G401 (cell line): Measurements from ENCODE around the gene SVIL. TPM values are rescaled to one million over a fixed set of nuclear protein-coding genes. Genes with fewer than 3 reads are reported as not detected.

Experiments used
- DNase-seq: peaks from one replicate; pipeline ENCODE4 v3.0.0-alpha.2; 2015; ENCODE audit warnings: low spot score
- in situ Hi-C: cut with HindIII; loops from 2 replicates; pipeline ENCODE4 v1.10.0; 2016; ENCODE audit warnings: low sequenced_read_pairs, mixed read lengths
- total RNA-seq: library from RNA; depleted of rRNA; stranded (reverse); fragments of >200 nt; shearing (Covaris generic); gene quantifications from 2 replicates; pipeline ENCODE4 v1.2.3, GENCODE V29; 2014

SVIL gene
- total RNA-seq, 1 experiment from 2014 or later: 36.3 TPM

DNA sequence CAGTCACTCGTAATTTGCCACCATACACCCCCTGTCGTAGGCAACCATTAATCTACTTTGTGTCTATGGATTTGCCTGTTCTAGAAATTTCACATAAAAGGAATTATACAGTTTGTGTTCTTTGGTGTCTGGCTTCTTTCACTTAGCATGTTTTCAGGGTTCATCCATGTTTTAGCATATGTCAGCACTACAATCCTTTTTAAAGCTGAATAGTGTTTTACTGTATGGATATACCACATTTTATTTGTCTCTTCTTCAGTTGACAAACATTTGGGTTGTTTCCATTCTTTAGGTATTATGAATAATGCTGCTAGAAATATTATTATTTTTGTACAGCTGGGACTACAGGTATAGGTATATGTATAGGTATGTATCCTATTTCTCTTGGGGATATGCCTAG, 17.4 kb upstream of the SVIL start:
- DNase-seq: no peak
- in situ Hi-C loops: no loop called here

DNA sequence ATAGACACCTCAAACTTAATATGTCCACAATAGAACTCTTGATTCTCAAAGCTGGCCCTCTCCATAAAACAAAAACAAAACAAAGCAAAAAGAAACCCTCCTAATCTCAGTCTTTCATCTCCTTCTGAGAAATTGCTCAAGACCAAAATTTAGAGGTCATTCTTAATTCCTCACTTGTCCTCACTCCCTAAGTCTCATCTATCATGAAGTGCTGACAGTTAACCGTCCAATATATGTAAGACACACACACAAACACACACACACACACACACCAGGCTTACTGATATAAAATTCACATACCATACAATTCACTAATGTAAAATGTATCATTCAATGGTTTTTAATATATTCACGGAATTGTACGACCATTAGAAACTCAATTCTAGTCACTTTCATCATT, 17.0 kb upstream of the SVIL start:
- in situ Hi-C loops: no loop called here
- no peak for DNase-seq

DNA sequence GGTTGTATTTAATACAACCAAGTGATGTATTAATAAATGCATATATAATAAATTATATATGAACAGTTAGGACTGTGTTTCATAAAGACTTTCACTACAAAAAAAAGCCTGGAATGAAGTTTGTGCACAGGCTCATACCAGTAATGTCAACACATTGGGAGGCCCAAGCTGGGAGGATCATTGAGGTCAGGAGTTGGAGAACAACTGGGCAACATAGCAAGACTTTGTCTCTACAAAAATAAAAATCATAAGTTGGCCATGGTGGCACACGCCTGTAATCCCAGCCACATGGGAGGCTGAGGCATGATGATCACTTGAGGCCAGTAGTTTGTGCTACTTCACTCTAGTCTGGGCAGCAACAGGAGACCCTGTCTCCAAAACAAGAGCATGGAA, 15.8 kb upstream of the SVIL start:
- in situ Hi-C loops: no loop called here
- no peak for DNase-seq

DNA sequence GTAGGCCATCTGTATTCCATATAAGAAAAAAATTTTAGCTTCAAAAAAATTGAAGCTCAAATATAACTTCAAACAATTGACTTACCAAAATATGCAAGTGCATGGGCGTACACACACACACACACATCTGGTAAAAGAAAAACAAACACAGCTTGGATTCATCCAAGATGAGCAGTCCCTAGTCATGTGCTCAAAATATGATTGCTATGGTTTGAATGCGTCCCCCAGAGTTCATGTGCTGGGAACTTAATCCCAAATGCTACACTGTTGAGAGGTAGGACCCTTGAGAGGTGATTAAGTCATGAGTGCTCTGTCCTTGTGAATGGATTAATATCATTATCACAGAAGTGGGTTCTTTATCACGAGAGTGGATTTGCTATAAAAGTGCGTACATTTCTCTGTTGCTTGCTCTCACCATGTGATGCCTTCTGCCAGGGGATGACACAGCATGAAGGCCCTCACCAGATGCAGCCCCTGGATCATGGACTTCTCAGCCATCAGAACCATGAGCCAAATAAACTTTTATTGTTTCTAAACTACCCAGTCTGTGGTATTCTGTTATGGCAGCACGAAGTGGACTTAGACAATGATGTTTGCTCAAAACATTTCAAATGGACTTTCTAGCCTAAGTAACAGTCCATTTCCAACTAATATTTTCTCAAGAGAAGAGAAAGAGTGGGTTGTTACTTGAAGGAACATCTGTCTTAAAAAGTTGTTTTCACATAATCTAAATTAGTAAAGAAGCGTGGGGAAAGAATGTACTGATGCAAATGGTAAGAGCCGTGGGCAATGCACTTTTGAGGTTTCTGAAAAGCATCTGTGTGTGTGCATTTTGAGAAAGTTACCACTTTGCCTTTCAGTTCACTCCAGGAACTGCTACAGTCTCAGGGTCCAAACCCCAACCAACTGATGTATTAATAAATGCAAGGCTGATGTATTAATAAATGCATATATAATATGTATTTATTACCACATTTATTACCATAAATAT, 15.1 kb upstream of the SVIL start:
- in situ Hi-C loops: no loop called here

GRCh38 chr10:29648983-29649268, 14.2 kb upstream of the SVIL start:
- in situ Hi-C loops: no loop called here
- DNase-seq: no peak

More for the DNA sequence above, 15.1 kb upstream of the SVIL start:
- DNase-seq: no peak

- no peak for DNase-seq
Observed at GRCh38 chr10:29648114-29648982, 13.6 kb upstream of the SVIL start.

GRCh38 chr10:29647478-29647877, 12.7 kb upstream of the SVIL start:
- in situ Hi-C loops: no loop called here
- DNase-seq: no peak

More at GRCh38 chr10:29648114-29648982, 13.6 kb upstream of the SVIL start:
- in situ Hi-C loops: no loop called here

GRCh38 chr10:29646960-29647461, 12.2 kb upstream of the SVIL start:
- no peak for DNase-seq
- in situ Hi-C loops: no loop called here

- no peak for DNase-seq
- in situ Hi-C loops: no loop called here
Observed at GRCh38 chr10:29646238-29646902, 11.6 kb upstream of the SVIL start.

- in situ Hi-C loops: no loop called here
- no peak for DNase-seq
Observed at GRCh38 chr10:29643771-29644501, 9.2 kb upstream of the SVIL start.

DNA sequence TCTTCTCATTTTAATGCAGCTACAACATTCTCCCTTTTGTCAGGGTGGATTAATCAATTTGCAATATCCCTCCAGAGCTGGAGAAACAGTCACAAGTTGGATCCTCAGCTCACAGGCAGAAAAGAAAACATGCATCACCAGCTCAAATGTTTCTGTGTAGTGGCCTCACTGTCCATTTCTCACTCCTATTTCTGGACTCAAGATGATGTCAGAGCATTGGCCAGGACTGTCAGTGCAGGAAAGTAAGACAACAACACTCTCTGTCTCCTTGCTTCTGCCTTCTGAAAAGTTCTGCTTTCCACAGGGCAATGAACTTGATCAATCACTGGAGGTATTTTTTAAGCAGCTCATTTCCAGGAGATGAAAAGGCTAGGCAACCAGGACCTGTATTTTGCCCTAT, 8.2 kb upstream of the SVIL start:
- DNase-seq: no peak
- in situ Hi-C loops: no loop called here

DNA sequence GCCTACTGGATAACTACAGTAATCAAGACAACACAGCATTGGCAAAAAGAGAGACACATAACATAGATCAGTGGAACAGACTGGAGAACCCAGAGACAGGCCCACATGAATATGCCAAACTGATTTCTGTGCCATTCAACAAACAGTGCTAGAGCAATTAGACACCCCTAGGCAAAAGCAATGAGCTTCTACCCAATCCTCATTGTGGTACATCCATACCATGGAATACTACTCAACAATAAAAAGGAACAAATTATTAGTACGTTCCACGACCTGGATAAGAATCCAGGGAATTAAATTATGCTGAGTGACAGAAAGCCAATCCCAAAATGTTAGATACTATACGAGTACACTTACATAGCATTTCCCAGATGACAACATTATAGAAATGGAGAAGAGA, 2.8 kb upstream of the SVIL start:
- DNase-seq: no peak
- in situ Hi-C loops: no loop called here

- in situ Hi-C loops: no loop called here
- DNase-seq: no peak
Observed at GRCh38 chr10:29636178-29636577, 1.4 kb upstream of the SVIL start.

- in situ Hi-C loops: no loop called here
- DNase-seq: no peak
Observed at GRCh38 chr10:29635711-29636144, 957 bp upstream of the SVIL start.

GRCh38 chr10:29634105-29634504, 666 bp downstream of the SVIL start:
- in situ Hi-C loops: no loop called here
- DNase-seq: no peak

DNA sequence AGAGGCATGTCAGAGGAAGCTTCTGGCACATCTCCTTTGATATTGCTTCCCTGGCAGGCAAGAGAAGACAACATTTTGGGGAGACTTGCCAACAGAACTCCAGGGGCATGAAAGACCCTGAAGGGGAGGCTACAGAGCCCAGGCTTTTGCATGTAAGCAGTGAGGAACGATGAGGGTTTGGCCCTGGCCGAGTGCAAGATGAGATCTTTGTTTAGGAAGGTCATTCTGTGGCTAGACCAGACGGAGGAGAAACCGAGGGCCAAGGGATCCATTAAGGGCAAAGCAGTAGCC, 3.8 kb downstream of the SVIL start:
- DNase-seq: no peak
- in situ Hi-C loops: no loop called here

DNA sequence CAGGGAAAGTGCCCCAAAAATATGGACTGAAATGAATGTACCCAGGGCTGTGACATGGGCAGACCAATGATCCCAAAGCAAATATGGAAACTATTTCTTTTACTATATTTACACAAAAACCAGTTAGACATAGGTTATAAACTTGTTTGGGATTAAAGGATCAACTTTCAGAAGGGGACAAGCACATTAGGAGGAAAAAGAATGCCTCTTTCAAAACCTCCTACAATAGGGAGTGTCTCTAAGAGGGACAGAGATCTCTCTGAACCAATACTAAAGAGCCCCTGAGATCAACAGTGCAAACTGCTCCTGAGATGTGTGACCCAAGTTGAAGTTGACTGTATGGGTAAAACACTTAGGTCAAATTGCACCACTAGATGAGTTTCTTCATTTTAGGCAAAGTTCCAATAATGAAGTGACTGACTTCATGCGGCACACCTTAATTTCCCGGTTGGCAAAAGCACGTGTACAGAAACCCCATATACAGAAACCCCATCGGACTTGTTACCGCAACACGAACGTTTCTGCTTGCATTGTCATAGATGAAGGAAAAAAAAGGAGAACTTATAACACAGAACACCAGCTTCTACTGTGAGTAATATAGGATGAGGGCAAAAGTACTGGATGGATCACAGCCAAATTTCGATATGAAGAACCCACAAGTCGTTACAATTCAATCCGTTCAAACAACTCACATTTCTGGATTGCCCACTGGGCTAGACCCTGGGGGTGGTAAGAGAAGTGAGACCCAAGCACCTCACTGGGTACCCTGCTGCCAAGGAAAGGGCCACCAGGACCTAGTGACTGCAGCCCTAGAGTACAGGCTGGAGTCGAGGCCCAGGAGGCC, 4.3 kb downstream of the SVIL start:
- DNase-seq: no peak
- in situ Hi-C loops: no loop called here

DNA sequence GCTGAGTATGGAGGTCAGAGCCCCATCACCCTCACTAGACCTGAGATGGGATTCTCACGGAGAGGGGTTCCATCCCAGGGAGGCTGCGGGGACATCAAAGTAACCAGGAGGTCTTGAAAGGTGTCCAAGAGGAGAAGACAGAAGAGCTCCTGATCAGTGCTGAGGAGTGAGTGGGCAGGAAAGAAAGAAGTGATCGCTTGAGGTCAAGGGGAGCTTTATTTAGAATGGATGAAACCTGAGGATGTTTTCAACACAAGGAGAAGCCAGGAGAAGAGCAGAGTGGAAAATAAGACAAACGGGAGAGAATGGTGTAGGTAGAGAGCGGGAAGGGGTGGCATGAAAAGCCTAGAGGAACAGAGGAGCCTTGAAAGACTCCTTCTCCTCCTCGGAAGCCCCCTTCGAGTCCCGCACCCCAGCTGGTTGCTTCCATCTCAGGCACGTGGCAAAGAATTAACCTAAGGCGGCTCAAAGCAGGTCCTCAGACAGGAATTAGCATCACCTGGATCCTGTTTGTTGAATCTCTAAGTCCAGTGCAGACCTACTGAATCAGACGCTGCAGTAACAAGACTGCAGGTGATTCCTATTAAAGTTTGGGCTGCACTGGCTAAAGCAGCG, 5.8 kb downstream of the SVIL start:
- no peak for DNase-seq
- in situ Hi-C loops: no loop called here
